Stomach smooth muscle (tissue), 2 donors: Measurements from ENCODE around the gene ZBTB47.

Experiments
- H3K27ac ChIP-seq: one replicate; pipeline ENCODE4 v1.7.0; 2013; ENCODE audit warnings: mild to moderate bottlenecking, low read length, inconsistent platforms
- H3K27me3 ChIP-seq, 2 donors: one replicate each; pipeline ENCODE4 v1.7.0; 2013; ENCODE audit warnings: low read length in 2 of 2; ENCODE audit not compliant: insufficient read depth in 2 of 2, control insufficient read depth in 1 of 2
- H3K36me3 ChIP-seq, 2 donors: one replicate each; pipeline ENCODE4 v1.7.0; 2013; ENCODE audit warnings: low read length in 2 of 2; ENCODE audit not compliant: control insufficient read depth in 2 of 2, insufficient read depth in 2 of 2
- H3K4me1 ChIP-seq: one replicate; pipeline ENCODE4 v1.7.0; 2013; ENCODE audit warnings: low read length; ENCODE audit not compliant: control insufficient read depth, insufficient read depth
- H3K4me3 ChIP-seq, 2 donors: one replicate each; pipeline ENCODE4 v1.7.0; 2013; ENCODE audit warnings: low read length in 2 of 2
- H3K9ac ChIP-seq, 2 donors: one replicate each; pipeline ENCODE4 v1.7.0; 2013; ENCODE audit warnings: low read length in 2 of 2, mild to moderate bottlenecking in 1 of 2
- H3K9me3 ChIP-seq, 2 donors: one replicate each; pipeline ENCODE4 v1.7.0; 2013; ENCODE audit warnings: low read length in 2 of 2; ENCODE audit not compliant: control insufficient read depth in 2 of 2
- donor health status: healthy.
- donor health status: Pancreatic carcinoma.

Gene ZBTB47

DNA sequence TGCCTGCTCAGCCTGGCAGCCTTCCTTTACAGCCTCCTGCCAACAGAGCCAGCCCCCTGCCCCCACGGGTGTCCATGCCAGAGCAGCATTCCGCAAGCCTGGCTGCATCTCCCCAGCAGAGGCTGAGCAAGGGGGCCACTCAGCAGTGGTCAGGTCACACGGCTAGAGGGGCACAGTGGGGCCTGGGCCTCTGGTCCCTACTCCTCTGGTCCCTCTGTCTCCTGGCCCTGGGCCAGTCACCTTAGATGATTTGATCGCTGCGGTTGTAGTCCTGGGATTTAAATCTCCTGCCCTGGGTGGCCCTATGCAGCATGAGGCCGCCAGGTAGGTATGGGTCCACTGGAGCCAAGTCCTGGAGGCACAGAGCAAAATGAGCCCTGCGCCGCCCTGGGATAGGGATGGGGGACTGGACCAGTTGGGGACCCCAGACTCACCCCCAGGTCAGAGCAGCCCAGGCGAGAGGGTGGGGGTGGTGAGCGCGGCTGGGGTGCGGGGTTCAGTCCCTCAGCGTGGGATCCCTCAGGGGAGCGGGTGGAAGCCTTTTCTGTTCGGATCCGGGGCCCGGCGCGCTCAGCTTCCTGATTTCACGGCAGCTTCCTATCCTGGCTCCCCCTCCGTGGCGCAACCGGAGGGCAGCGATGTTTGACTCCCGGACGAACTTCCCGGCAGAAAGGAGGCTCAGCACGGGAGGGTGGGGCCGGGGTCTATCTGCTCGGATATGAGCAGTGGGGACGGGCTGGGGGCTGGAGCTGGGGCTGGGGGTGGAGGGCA is at the start of gene ZBTB47:
Gene ZBTB47 (plus strand): TSS at position 138 of the 771 bp plus-strand sequence. CDS start 4,659 bp downstream, outside the sequence.
- H3K4me1 ChIP-seq, result peaks cover 61% of the 10 kb centered on the region
- H3K9me3 ChIP-seq, result no peaks in the 10 kb centered on the region
- no peaks in the 10 kb centered on the region for H3K27me3 ChIP-seq
- peak within 1 kb of the TSS; percentile 84 for H3K27ac ChIP-seq
- peak within 1 kb of the TSS; percentile 87 to 89 for H3K4me3 ChIP-seq
- peaks cover 2 to 10% of the 10 kb centered on the region in 2 donors for H3K36me3 ChIP-seq
- H3K9ac ChIP-seq, result peak within 1 kb of the TSS; percentile 84 to 92

DNA sequence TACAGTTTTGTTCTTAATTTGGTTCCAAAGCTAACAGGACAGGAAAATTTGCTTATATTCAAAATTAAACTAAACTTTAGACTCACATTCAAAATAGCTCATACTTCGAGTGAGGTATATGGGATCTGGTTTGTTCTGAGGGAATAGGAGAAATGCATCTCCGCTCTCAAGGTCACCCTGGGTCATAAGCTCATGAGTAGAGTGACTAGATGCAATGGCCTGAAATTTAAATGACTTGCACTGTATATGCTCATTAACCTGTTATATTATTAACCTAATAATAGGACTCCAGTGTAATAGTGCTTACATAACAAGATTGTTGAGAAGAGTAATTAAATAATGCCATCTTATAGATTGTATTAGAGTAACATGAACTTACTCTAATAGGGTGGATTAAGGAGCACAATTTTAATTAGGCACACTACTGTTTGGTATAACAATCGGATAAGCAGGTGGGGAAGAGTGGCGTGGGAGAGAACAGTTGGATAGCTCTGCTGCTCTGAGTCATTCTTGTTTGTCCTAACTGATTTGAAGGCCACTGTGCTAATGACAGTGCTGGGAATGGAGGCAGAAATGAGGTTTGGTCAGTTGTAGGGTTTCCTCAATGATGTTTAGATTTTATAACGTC is 47.8 kb upstream of the ZBTB47 start:
- Histone ChIP-seq H3K36me3 (peaks cover 0 to 5% of the 10 kb centered on the region in 2 donors), H3K4me1 (peaks cover 4% of the 10 kb centered on the region), H3K9ac (no peak overlapping the region), H3K27me3 (no peaks in the 10 kb centered on the region), H3K4me3 (no peak overlapping the region), H3K9me3 (no peaks in the 10 kb centered on the region), H3K27ac (no peak overlapping the region)

GRCh38 chr3:42608581-42608980 is 44.9 kb upstream of the ZBTB47 start:
- Histone ChIP-seq H3K9ac (no peak overlapping the region), H3K9me3 (no peaks in the 10 kb centered on the region), H3K27me3 (no peaks in the 10 kb centered on the region), H3K4me3 (no peak overlapping the region), H3K27ac (no peak overlapping the region), H3K4me1 (no peaks in the 10 kb centered on the region), H3K36me3 (peaks cover 0 to 5% of the 10 kb centered on the region in 2 donors)

DNA sequence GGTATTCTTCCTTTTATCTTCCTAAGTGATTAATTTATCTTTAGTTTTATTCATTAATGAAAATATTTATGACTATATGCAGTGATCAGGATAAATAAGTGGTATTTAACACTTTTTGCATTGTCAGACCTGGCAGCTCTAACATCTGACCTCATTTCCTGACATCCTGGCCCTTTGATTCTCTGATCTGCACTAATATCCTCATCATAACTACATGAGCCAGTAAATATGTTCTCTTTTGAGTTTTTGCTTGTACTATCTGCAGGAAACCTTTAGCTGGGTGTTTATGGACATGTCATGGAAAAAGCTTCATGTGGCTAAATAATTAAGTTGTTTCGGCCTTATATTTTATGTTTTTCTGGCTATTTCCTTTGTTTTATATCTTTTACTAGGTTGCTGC is 42.5 kb upstream of the ZBTB47 start:
- Histone ChIP-seq H3K4me3 (no peak overlapping the region), H3K9ac (no peak overlapping the region), H3K4me1 (no peaks in the 10 kb centered on the region), H3K9me3 (no peaks in the 10 kb centered on the region), H3K27me3 (no peaks in the 10 kb centered on the region), H3K27ac (no peak overlapping the region), H3K36me3 (peaks cover 0 to 5% of the 10 kb centered on the region in 2 donors)

DNA sequence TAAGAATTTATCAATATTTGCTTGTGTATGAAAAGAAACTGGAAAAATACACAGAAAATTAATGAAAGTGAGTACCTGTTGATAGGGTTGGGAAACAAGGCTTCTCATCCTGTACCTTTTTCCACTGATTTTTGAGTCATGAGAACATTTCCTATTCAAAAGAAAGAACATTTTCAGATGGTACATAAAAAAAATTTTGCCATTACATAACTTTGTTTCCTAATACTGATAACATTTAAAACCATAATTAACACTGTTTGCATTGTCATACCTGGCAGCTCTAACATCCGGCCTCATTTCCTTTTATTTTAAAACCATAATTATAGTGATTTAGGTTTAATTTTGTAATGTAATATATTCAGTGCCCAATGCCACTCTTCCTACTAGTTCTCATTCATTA is 41.3 kb upstream of the ZBTB47 start:
- no peak overlapping the region for H3K9ac ChIP-seq
- H3K27me3 ChIP-seq, result no peaks in the 10 kb centered on the region
- H3K4me3 ChIP-seq, result no peak overlapping the region
- no peak overlapping the region for H3K27ac ChIP-seq
- no peaks in the 10 kb centered on the region for H3K4me1 ChIP-seq
- peaks cover 0 to under 1% of the 10 kb centered on the region in 2 donors for H3K36me3 ChIP-seq
- no peaks in the 10 kb centered on the region for H3K9me3 ChIP-seq

DNA sequence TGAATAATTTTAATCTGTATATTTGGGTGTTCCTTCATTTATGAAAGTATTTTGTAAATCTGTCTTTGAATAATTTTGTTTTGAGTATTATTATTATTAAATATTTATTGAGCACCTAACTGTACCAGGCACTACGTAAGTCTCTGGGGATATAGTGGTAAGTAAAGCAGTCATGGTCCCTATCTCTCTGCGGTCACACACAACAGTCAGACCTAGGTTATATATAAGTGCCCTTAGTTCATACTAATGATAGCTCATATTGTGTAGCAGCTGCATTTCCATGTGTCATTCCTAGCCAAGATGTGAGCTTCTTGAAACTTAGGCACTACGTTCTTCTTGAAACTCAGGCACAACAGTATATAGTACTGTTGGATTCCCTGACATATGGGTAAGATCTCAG is 40.6 kb upstream of the ZBTB47 start:
- Histone ChIP-seq H3K4me1 (no peaks in the 10 kb centered on the region), H3K27ac (no peak overlapping the region), H3K4me3 (no peak overlapping the region), H3K9me3 (no peaks in the 10 kb centered on the region), H3K27me3 (no peaks in the 10 kb centered on the region), H3K9ac (no peak overlapping the region), H3K36me3 (no peaks in the 10 kb centered on the region)

- no peak overlapping the region for H3K9ac ChIP-seq
- no peak overlapping the region for H3K27ac ChIP-seq
- H3K36me3 ChIP-seq, result no peaks in the 10 kb centered on the region
- no peaks in the 10 kb centered on the region for H3K27me3 ChIP-seq
- H3K4me1 ChIP-seq, result no peaks in the 10 kb centered on the region
- H3K4me3 ChIP-seq, result no peak overlapping the region
- H3K9me3 ChIP-seq, result no peaks in the 10 kb centered on the region
Observed at GRCh38 chr3:42613462-42613861, 40.0 kb upstream of the ZBTB47 start.

DNA sequence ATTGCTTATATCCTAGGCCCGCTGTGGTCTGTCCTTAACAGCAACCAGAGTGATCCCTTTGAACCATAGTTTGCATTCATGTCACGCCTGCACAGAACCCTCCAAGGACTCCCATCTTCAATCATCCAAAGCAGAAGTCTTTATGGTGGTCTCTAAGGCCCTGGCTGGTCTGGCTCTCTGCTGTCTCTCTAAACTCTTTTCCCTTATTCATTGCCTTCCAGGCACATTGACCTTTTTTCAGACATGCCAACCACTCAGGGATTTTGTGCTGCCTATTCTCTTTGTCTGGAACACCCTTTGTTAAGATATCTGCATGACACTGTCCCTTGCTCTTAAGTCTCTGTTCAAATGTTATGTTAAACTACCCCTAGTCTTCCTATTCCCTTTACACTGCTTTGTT is 21.9 kb upstream of the ZBTB47 start:
- Histone ChIP-seq H3K9ac (no peak overlapping the region), H3K27me3 (no peaks in the 10 kb centered on the region), H3K36me3 (peaks cover 34 to 41% of the 10 kb centered on the region in 2 donors), H3K27ac (no peak overlapping the region), H3K4me1 (no peaks in the 10 kb centered on the region), H3K9me3 (no peaks in the 10 kb centered on the region), H3K4me3 (no peak overlapping the region)

DNA sequence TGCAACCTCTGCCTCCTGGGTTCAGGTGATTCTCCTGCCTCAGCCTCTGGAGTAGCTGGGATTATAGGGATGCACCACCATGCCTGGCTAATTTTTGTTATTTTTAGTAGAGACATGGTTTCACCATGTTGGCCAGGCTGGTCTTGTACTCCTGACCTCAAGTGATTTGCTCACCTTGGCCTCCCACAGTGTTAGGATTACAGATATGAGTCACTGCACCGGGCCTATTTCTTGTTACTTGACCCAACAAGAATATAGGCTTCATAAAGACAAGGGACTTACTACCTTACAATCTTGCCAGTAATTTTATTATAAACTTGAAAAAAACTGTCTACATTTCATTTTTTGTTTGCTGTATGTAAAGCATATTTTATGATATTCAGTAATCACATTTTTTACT is 21.4 kb upstream of the ZBTB47 start:
- Histone ChIP-seq H3K27ac (no peak overlapping the region), H3K9ac (no peak overlapping the region), H3K9me3 (no peaks in the 10 kb centered on the region), H3K4me3 (no peak overlapping the region), H3K36me3 (peaks cover 34 to 46% of the 10 kb centered on the region in 2 donors), H3K27me3 (no peaks in the 10 kb centered on the region), H3K4me1 (no peaks in the 10 kb centered on the region)

GRCh38 chr3:42633544-42633943 is 20.0 kb upstream of the ZBTB47 start:
- Histone ChIP-seq H3K36me3 (peaks cover 46 to 58% of the 10 kb centered on the region in 2 donors), H3K4me3 (no peak overlapping the region), H3K4me1 (no peaks in the 10 kb centered on the region), H3K9me3 (no peaks in the 10 kb centered on the region), H3K27me3 (no peaks in the 10 kb centered on the region), H3K27ac (no peak overlapping the region), H3K9ac (no peak overlapping the region)

DNA sequence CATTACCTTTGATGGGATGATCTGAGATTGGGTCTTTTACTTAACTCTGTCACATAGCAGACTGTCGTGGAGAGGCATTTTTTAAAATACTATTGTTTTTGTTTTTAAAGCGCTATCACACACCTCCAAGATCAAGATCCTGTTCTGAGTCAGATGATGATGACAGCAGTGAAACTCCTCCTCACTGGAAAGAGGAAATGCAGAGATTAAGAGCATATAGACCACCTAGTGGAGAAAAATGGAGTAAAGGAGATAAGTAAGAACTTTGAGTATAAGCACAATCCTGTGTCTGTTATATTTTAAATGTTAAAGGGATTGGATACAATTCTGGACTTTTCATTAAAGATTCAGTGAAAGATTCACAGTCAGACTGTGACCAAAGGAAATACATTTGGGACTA is 18.4 kb upstream of the ZBTB47 start:
- H3K27me3 ChIP-seq, result no peaks in the 10 kb centered on the region
- H3K36me3 ChIP-seq, result peaks cover 57 to 70% of the 10 kb centered on the region in 2 donors
- no peak overlapping the region for H3K27ac ChIP-seq
- no peak overlapping the region for H3K4me3 ChIP-seq
- no peak overlapping the region for H3K9ac ChIP-seq
- H3K9me3 ChIP-seq, result no peaks in the 10 kb centered on the region
- H3K4me1 ChIP-seq, result no peaks in the 10 kb centered on the region
